Measurements from ENCODE around the gene ZBED5. TPM values are rescaled to one million over a fixed set of nuclear protein-coding genes. Genes with fewer than 3 reads are reported as not detected.
"Not testable (repeated sequence)": the region's sequence is repeated elsewhere in the genome, so short reads cannot be mapped to it uniquely, and the experiment has no call there.

ZBED5 gene
- total RNA-seq, result 7.1 TPM

- peak; percentile 93 for ATAC-seq
- peak; percentile 99 for DNase-seq (ENCODE audit: low spot score)
These were observed at the start of gene ZBED5 for GRCh38 chr11:10857709-10858438. Gene ZBED5 (minus strand): TSS chr11:10858053. CDS start chr11:10854945, 3,108 bp downstream.

GRCh38 chr11:10906521-10906920 lies 48.7 kb upstream of the ZBED5 start:
- no peak for DNase-seq (ENCODE audit: low spot score)
- ATAC-seq, result no peak

- DNase-seq (ENCODE audit: low spot score) (no peak), ATAC-seq (no peak)
These were observed 44.6 kb upstream of the ZBED5 start for GRCh38 chr11:10902301-10903063.

- DNase-seq (ENCODE audit: low spot score) (no peak), ATAC-seq (no peak)
These were observed 43.0 kb upstream of the ZBED5 start for GRCh38 chr11:10900681-10901415.

GRCh38 chr11:10899121-10899830 lies 41.4 kb upstream of the ZBED5 start:
- no peak for ATAC-seq
- no peak for DNase-seq (ENCODE audit: low spot score)

GRCh38 chr11:10898763-10899025 lies 40.8 kb upstream of the ZBED5 start:
- no peak for DNase-seq (ENCODE audit: low spot score)
- ATAC-seq, result no peak

GRCh38 chr11:10898003-10898762 lies 40.3 kb upstream of the ZBED5 start:
- ATAC-seq (no peak), DNase-seq (ENCODE audit: low spot score) (no peak)

GRCh38 chr11:10897150-10897549 lies 39.3 kb upstream of the ZBED5 start:
- DNase-seq (ENCODE audit: low spot score), result no peak
- no peak for ATAC-seq

- ATAC-seq, result no peak
These were observed 38.6 kb upstream of the ZBED5 start for GRCh38 chr11:10896493-10896892.

GRCh38 chr11:10895285-10895684 lies 37.4 kb upstream of the ZBED5 start:
- ATAC-seq (no peak), DNase-seq (ENCODE audit: low spot score) (no peak)

More at GRCh38 chr11:10896493-10896892, 38.6 kb upstream of the ZBED5 start:
- no peak for DNase-seq (ENCODE audit: low spot score)

- ATAC-seq (no peak), DNase-seq (ENCODE audit: low spot score) (no peak)
These were observed 36.8 kb upstream of the ZBED5 start for GRCh38 chr11:10894666-10895065.

- DNase-seq (ENCODE audit: low spot score), result no peak
- peak; percentile 62 for ATAC-seq
These were observed 35.9 kb upstream of the ZBED5 start for GRCh38 chr11:10893714-10894151.

GRCh38 chr11:10892250-10892649 lies 34.4 kb upstream of the ZBED5 start:
- DNase-seq (ENCODE audit: low spot score) (no peak), ATAC-seq (no peak)

GRCh38 chr11:10891151-10891720 lies 33.4 kb upstream of the ZBED5 start:
- no peak for DNase-seq (ENCODE audit: low spot score)
- no peak for ATAC-seq

GRCh38 chr11:10890083-10890482 lies 32.2 kb upstream of the ZBED5 start:
- ATAC-seq; DNase-seq (ENCODE audit: low spot score): not testable (repeated sequence)

GRCh38 chr11:10887307-10887706 lies 29.5 kb upstream of the ZBED5 start:
- DNase-seq (ENCODE audit: low spot score) (no peak), ATAC-seq (no peak)

GRCh38 chr11:10886652-10887250 lies 28.9 kb upstream of the ZBED5 start:
- DNase-seq (ENCODE audit: low spot score) (no peak), ATAC-seq (no peak)

GRCh38 chr11:10885703-10886363 lies 28.0 kb upstream of the ZBED5 start:
- peak; percentile 62 for ATAC-seq
- no peak for DNase-seq (ENCODE audit: low spot score)

- not testable (repeated sequence) for ATAC-seq
These were observed 26.4 kb upstream of the ZBED5 start for GRCh38 chr11:10884292-10884691.

More at GRCh38 chr11:10884292-10884691, 26.4 kb upstream of the ZBED5 start:
- DNase-seq (ENCODE audit: low spot score), result not testable (repeated sequence)

All from left lobe of liver (tissue), 2 donors.